NOMO-1 treated with dmso at 0.1 percent for 144 hours (cell line): ENCODE data around the gene GLP1R.

Source experiments
- DNase-seq: peaks from one replicate; lab custom pipeline; 2025; ENCODE audit not compliant: unreplicated experiment; lab: John Stamatoyannopoulos, UW

The GLP1R gene

DNA sequence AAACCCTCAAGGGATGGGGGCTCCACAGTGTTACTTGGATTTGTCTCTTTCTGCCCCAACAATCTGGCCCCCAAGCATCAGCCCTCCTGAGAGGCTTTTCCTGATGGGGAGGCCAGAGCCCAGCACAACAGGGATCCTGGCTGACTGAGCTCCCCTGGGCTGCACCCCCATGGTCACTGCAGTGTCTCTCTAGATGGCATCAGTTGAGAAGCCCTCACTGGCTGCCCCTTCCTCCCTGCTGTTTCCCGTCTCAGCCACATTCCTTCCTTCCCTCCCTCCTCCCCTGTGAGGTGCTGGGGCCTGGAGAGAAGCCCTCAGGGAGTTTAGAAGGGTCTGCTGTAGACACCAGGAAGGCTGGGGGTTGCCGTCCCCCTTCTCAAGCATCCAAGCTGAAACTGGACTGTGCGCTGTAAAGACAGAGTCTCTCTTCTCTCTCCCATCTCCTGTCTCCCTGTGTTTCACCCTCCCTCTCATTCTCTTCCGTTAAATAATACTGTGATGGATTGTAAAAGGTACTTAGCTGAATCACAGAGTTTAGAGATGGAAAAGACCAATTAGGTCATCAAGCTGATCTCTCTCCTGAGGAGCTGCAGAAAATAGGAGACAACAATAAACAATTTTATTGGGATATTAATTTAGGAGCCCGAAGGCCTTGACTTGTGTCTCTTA lies 36.7 kb downstream of the GLP1R start:
- DNase-seq, result no peak

DNA sequence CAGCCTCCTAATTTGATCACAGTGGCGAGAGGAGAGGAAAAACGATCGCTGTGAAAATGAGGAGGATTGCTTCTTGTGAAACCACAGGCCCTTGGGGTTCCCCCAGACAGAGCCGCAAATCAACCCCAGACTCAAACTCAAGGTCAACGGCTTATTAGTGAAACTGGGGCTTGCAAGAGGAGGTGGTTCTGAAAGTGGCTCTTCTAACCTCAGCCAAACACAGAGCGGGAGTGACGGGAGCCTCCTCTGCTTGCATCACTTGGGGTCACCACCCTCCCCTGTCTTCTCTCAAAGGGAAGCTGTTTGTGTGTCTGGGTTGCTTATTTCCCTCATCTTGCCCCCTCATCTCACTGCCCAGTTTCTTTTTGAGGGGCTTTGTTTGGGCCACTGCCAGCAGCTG lies 37.7 kb downstream of the GLP1R start:
- DNase-seq, result no peak

GRCh38 chr6:39086711-39087110 lies 38.1 kb downstream of the GLP1R start:
- no peak for DNase-seq

- no peak for DNase-seq
These were observed 38.6 kb downstream of the GLP1R start for GRCh38 chr6:39087197-39087596.

- peak; percentile 56 for DNase-seq
These were observed 39.8 kb downstream of the GLP1R start for GRCh38 chr6:39088331-39088730.

DNA sequence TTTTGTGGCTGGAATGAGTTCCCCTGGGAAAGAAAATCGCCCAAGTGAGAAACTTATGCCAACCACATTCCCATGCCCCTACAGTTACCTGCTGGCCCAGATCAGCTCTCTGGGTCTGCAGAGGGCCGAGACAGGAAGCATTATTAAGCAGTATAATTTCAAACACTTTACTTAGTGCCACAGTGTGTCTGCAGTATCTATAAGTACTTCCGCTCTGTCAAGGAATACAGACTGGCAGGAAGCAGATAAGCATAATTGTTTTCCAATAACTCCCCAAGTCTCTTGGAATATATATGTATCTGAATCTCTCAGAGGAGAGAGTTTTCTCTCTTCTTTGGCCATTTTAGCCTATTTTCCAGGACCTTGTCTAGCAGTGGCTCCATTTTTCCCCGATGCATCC lies 41.5 kb downstream of the GLP1R start:
- DNase-seq, result no peak

- no peak for DNase-seq
These were observed 42.6 kb downstream of the GLP1R start for GRCh38 chr6:39091220-39091619.

DNA sequence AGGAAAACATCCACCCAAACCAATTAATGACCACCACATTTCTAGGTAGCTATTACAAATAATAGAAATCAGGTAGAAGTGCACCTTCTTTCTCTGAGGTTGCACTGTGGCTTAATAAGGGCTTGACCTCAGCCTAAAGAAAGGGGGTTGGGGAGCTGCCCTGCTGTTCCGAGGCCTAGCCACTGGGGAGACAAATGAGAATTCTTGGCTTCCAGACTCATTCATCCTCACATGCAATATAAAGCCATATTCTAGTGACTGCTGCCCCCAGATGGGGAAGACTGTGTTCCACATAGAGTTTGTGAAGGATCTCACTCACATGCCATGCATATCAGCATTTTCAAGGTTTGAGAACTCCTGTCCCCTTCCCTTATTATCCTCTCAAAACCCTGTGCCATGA lies 43.5 kb downstream of the GLP1R start:
- DNase-seq, result no peak

DNA sequence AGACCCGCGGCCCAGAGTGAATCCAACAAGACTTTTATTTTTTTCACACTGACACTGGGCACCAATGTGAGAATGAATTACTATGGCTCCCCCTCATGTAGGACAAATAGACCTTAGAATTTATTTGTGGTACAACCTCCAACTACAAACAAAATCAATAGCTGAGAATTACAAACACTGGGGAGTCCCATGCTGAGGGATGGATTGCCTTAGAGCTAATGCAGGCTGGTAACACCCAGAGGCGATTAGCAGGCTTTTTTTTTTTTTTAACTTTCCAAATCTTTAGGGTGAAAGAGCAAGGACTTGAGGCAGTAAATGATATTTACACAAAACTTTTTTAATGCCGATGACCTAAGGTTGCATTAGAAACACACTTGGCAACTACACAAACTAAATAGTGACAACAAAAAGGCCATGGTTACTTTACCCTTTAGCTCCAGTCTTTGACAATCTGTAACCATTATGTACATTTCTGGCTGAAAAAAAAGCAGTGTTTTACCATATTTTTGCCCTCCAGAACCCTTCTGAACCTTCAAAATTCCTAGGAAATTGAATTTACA lies 44.6 kb downstream of the GLP1R start:
- DNase-seq, result no peak

DNA sequence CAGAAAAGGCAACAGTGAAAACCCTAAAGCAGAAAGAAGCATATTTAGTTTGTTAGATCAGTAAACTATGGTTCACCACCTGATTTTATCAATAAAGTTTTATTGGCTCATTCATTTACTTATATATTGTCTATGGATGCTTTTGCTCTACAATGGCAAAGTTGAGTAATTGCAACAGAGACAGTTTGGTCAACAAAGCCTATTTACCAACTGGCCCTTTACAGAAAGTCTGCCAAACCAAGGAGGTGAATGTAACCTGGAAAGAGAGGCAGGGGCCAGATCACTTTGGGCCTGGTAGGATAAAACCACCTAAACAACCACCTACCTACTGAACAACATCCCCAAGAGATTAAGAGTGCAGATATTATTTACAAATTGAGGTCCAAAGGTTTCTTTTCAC lies 47.0 kb downstream of the GLP1R start:
- DNase-seq, result no peak

DNA sequence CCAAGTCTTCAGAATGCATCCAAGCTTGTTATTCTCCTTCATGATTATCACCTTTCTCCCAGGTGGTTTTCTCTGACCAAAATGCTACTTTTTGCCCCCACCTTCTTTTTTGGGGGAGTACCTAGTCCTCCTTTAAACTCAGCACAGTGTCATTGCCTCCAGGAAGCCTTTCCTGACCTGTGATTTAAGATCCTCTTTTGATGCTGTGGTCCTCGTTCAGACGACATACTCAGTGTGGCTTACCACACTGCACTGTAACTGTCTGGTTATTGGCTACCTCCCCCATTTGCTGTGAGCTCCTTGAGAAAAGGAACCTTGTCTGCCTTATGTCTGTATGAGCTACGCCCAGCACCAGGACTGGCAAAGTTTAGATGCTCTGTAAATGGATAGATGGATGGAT lies 51.8 kb downstream of the GLP1R start:
- DNase-seq, result no peak

- DNase-seq, result no peak
These were observed 53.7 kb downstream of the GLP1R start for GRCh38 chr6:39102071-39102820.

- no peak for DNase-seq
These were observed 54.2 kb downstream of the GLP1R start for GRCh38 chr6:39102821-39103136.

GRCh38 chr6:39104528-39104927 lies 55.9 kb downstream of the GLP1R start:
- no peak for DNase-seq

- DNase-seq, result no peak
These were observed 58.5 kb downstream of the GLP1R start for GRCh38 chr6:39107034-39107433.

- no peak for DNase-seq
These were observed 59.1 kb downstream of the GLP1R start for GRCh38 chr6:39107641-39108040.

DNA sequence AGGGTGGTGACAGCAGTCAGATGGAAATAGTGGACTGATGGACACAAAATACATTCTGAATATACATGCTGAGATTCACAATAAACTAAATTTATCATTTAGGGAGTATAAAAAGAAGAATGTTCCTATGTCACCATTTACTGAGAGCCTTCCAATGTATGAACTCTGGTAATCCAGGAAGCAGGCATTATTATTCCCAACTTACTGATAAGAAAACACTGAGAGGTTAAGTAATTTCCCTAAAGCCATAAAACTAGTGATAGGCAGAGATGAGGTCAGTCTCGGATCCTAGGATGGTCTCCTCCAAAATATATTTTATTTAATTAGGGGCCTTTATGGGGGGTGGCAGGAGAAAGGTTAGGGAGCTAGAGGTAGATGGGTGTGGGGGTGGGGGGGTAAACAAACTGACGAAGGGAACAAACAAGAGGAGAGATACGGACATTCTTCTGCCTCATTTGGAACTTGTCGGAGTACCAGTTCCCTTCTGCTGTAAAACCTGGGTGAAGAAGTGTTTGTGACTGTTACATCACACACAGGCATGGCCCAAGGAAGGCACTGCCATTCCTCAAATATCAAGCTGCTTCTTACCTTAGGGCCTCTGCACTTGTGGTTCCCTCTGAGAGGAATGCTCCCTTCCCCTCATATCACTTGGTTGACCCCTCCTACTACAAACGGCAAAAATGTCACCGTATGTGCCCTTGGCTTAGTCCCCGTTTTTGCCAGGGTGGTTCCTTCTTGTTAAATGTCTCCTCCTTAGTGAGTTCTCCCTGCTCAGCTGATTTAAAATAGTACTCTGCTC lies 59.7 kb downstream of the GLP1R start:
- DNase-seq, result no peak

- DNase-seq, result no peak
These were observed 62.7 kb downstream of the GLP1R start for GRCh38 chr6:39111280-39111679.

GRCh38 chr6:39113788-39114187 lies 65.2 kb downstream of the GLP1R start:
- DNase-seq, result no peak

GRCh38 chr6:39114388-39114703 lies 65.8 kb downstream of the GLP1R start:
- DNase-seq, result no peak

GRCh38 chr6:39114704-39115599 lies 66.4 kb downstream of the GLP1R start, which contains the start of gene SAYSD1:
Gene SAYSD1, minus strand, starts transcription at chr6:39115186. Its CDS starts 97 bp downstream, at chr6:39115089.
- peak; percentile 91 for DNase-seq
